Activated CD4-positive, alpha-beta T cell treated with anti-CD3 and anti-CD28 coated beads for 36 hours (primary cell): ENCODE data around the gene CDK3. TPM values are rescaled to one million over a fixed set of nuclear protein-coding genes. Genes with fewer than 3 reads are reported as not detected.

Experiments used
- ATAC-seq: fragments of 200-7000 bp; cut with Tn5 transposase; one replicate; pipeline ENCODE4 v1.10.0; 2021; ENCODE audit warnings: mild to moderate bottlenecking, moderate library complexity
- CTCF ChIA-PET: fragments of 350-600 bp; sonication (Branson Sonifier 250); formaldehyde crosslinking; loops from one replicate; lab custom pipeline; 2021; ENCODE audit warnings: antibody characterized with exemption; lab: Charles Lee
- POLR2A ChIA-PET: fragments of 350-600 bp; sonication (Branson Sonifier 250); formaldehyde crosslinking; loops from one replicate; lab custom pipeline; 2021; ENCODE audit warnings: antibody characterized with exemption, inconsistent platforms; lab: Charles Lee
- DNase-seq: peaks from one replicate; pipeline ENCODE4 v3.0.0-alpha.2; 2020
- H3K27ac Mint-ChIP-seq: one replicate; pipeline ENCODE4 v1.8.0; 2021; ENCODE audit warnings: mixed read lengths
- H3K27me3 Mint-ChIP-seq: one replicate; pipeline ENCODE4 v1.8.0; 2021; ENCODE audit warnings: mixed read lengths
- H3K36me3 Mint-ChIP-seq: one replicate; pipeline ENCODE4 v1.8.0; 2021; ENCODE audit warnings: low read depth, mixed read lengths
- H3K4me1 Mint-ChIP-seq: one replicate; pipeline ENCODE4 v1.8.0; 2021; ENCODE audit warnings: mixed read lengths
- H3K4me3 Mint-ChIP-seq: one replicate; pipeline ENCODE4 v1.8.0; 2021; ENCODE audit warnings: mild to moderate bottlenecking, moderate library complexity, mixed read lengths
- H3K9me3 Mint-ChIP-seq: one replicate; pipeline ENCODE4 v1.8.0; 2021; ENCODE audit warnings: low read depth, mixed read lengths
- intact Hi-C, 2 experiments: fragments of 100-400 bp; cut with DNase I in 1 of 2; cut with micrococcal nuclease in 1 of 2; formaldehyde crosslinking; loops; one replicate each; pipeline versions ENCODE4 v1.14.2 to v1.15.1; 2022 to 2024; cut with DNase I, micrococcal nuclease
- total RNA-seq, 2 experiments: library from RNA; stranded (reverse); gene quantifications; one replicate each; pipeline ENCODE4 v1.2.3, GENCODE V29; 2021

Gene CDK3
- total RNA-seq, 2 experiments from 2014 or later: 5.6 to 6.0 TPM

DNA sequence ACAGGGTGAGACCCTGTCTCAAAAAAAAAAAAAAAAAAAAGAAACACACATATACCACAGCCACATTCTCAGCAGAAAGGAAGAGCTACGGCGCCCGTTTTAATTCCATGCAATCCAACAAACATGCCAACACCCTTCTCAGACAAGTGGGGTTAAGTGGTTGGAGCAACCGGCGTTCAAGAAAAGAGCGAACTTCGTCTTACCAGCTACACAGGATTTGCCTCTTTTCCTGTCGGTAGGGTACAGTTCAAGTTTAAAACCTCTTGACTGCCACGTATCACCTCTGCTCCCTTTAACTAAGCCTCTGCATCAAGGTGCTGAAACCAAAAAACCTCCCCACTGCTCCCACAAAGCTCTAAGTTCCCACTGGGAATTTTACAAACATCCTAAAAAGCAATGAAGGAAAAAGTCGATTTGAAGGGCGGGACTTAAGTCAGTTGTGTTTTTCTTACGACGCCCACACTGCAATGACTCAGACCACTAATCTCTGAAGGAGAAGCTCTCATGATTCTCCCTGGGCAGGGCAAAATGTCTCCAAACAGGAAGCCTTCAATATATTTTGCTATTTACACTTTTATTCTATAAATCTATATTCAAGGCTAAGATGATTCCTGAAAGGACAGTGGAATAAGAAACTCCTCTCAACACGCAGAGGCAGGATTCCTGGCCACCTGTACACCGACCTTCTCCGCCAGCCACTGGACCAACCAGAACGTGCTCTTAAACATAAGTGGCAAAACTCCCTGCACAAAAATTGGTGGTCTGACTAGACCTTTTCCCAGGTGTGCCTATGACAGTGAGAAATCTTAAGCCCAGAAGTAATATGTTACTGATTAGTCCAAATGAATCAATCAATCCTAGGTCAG lies 52.8 kb downstream of the CDK3 start:
- ChIA-PET POLR2A (interaction anchor here (0.6 kb wide), 3 partner anchors 12 to 644 kb away, joined by 3 to 4 read pairs (median 3); no protein-coding TSS in a partner anchor), CTCF (interaction anchor here (0.5 to 2.2 kb wide), 7 partner anchors 9 to 226 kb away, joined by 3 to 15 read pairs (median 4); no protein-coding TSS in a partner anchor)
- ATAC-seq: peak; percentile 74
- peak; percentile 62 for DNase-seq
- no peaks in the 10 kb centered on the region for H3K27me3 Mint-ChIP-seq
- no peak overlapping the region for H3K4me3 Mint-ChIP-seq
- peaks cover 41% of the 10 kb centered on the region for H3K4me1 Mint-ChIP-seq
- intact Hi-C loops: no loop called here
- H3K27ac Mint-ChIP-seq: peak overlapping the region; percentile 38
- no peaks in the 10 kb centered on the region for H3K9me3 Mint-ChIP-seq
- H3K36me3 Mint-ChIP-seq: peaks cover 63% of the 10 kb centered on the region

DNA sequence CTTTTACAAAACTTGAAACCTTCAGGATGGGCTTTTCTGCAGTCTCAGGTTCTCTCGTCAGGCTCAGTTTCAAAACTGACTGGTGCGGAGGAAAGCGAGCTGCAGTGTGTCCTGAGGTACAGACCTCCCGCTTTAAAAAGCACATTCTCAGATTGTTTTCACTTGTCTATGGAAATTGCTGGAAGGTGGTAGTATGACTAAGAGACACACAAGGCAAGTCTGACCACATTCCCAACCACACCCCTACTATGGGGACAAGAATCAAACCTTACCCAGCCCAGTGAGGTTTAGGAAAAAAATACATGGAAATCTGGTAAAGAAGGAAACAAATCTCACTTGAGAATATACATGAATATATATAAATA lies 53.4 kb downstream of the CDK3 start:
- Mint-ChIP-seq H3K27ac (peak overlapping the region; percentile 38), H3K27me3 (no peaks in the 10 kb centered on the region), H3K4me1 (peaks cover 37% of the 10 kb centered on the region), H3K9me3 (no peaks in the 10 kb centered on the region), H3K36me3 (peaks cover 63% of the 10 kb centered on the region), H3K4me3 (no peak overlapping the region)
- DNase-seq (no peak), ATAC-seq (peak; percentile 23)
- ChIA-PET CTCF (interaction anchor here (0.5 to 2.2 kb wide), 5 partner anchors 9 to 225 kb away, joined by 3 to 15 read pairs (median 4); no protein-coding TSS in a partner anchor), POLR2A (interaction anchor here (0.6 kb wide), 1 partner anchor 12 kb away, joined by 3 read pairs; no protein-coding TSS in a partner anchor)
- intact Hi-C loops: no loop called here

Other genes with a start within 250 kb of the CDK3 start
- gene GALK1, start 235.7 kb upstream of the CDK3 start, total RNA-seq: 10 to 100 TPM; 50.3 to 63.2 TPM
- 10 to 100 TPM; 24.5 to 33.7 TPM for gene UNK, start 216.0 kb upstream of the CDK3 start, total RNA-seq
- gene UNC13D, start 156.5 kb upstream of the CDK3 start, total RNA-seq: 100 to 1,000 TPM; 106 to 133 TPM
- gene WBP2, start 145.5 kb upstream of the CDK3 start, total RNA-seq: 10 to 100 TPM; 68.7 to 74.1 TPM
- gene TRIM47, start 122.3 kb upstream of the CDK3 start, total RNA-seq: 10 to 100 TPM; 13.4 to 19.9 TPM
- gene TRIM65, start 103.9 kb upstream of the CDK3 start, total RNA-seq: 10 to 100 TPM; 28.9 to 31.9 TPM
- gene MRPL38, start 96.0 kb upstream of the CDK3 start, total RNA-seq: 100 to 1,000 TPM in 1 of 2 experiments, 10 to 100 TPM in 1; 98.0 to 115 TPM
- 10 to 100 TPM; 16.2 to 18.0 TPM for gene FBF1, start 59.8 kb upstream of the CDK3 start, total RNA-seq
- 10 to 100 TPM; 27.7 to 33.1 TPM for gene ACOX1, start 21.7 kb upstream of the CDK3 start, total RNA-seq
- gene TEN1, start 21.6 kb upstream of the CDK3 start, total RNA-seq: 10 to 100 TPM in 1 of 2 experiments, 1 to 10 TPM in 1; 9.8 to 13.6 TPM
- under 1 TPM; 0.04 to 0.16 TPM for gene EVPL, start 26.5 kb downstream of the CDK3 start, total RNA-seq
- 100 to 1,000 TPM; 151 to 174 TPM for gene SRP68, start 71.7 kb downstream of the CDK3 start, total RNA-seq
- 1 to 10 TPM; 5.9 to 6.4 TPM for gene GALR2, start 73.9 kb downstream of the CDK3 start, total RNA-seq
- gene ZACN, start 78.3 kb downstream of the CDK3 start, total RNA-seq: 1 to 10 TPM; 4.8 to 5.4 TPM
- gene EXOC7, start 102.9 kb downstream of the CDK3 start, total RNA-seq: 10 to 100 TPM; 73.0 to 77.0 TPM
- under 1 TPM; 0.47 to 0.53 TPM for gene FOXJ1, start 140.4 kb downstream of the CDK3 start, total RNA-seq
- 10 to 100 TPM; 24.0 to 39.4 TPM for gene RNF157, start 239.6 kb downstream of the CDK3 start, total RNA-seq